ENCODE measurements around the gene EXOSC3.
"Not testable (repeated sequence)": the region's sequence is repeated elsewhere in the genome, so short reads cannot be mapped to it uniquely, and the experiment has no call there.

DNA sequence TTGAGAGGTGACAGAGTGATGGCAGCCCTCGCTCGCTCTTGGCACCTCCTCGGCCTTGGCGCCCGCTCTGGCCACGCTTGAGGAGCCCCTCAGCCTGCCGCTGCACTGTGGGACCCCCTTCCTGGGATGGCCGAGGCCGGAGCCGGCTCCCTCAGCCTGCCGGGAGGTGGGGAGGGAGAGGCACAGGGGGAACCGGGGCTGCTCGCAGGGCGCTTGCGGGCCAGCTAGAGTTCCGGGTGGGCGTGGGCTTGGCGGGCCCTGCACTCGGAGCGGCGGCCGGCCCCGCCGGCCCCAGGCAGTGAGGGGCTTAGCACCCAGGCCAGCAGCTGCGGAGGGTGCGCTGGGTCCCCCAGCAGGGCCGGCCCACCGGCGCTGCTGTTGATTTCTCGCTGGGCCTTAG lies 33.2 kb downstream of the EXOSC3 start:
- not testable (repeated sequence) for TF ChIP-seq POLR2AphosphoS5, POLR2A (IDR thresholded peaks at IDR 0.05)
- TF ChIP-seq, protein P1, sequence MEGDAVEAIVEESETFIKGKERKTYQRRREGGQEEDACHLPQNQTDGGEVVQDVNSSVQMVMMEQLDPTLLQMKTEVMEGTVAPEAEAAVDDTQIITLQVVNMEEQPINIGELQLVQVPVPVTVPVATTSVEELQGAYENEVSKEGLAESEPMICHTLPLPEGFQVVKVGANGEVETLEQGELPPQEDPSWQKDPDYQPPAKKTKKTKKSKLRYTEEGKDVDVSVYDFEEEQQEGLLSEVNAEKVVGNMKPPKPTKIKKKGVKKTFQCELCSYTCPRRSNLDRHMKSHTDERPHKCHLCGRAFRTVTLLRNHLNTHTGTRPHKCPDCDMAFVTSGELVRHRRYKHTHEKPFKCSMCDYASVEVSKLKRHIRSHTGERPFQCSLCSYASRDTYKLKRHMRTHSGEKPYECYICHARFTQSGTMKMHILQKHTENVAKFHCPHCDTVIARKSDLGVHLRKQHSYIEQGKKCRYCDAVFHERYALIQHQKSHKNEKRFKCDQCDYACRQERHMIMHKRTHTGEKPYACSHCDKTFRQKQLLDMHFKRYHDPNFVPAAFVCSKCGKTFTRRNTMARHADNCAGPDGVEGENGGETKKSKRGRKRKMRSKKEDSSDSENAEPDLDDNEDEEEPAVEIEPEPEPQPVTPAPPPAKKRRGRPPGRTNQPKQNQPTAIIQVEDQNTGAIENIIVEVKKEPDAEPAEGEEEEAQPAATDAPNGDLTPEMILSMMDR (IDR thresholded peaks at IDR 0.05 in 8 of 11, conservative IDR thresholded peaks at IDR 0.05 in 3 of 11) = not testable (repeated sequence)
